IMR-90 (cell line): ENCODE results near the gene AFF2. TPM values are rescaled to one million over a fixed set of nuclear protein-coding genes. Genes with fewer than 3 reads are reported as not detected.

ENCODE experiments used
- ATAC-seq: fragments of 200-7000 bp; cut with Tn5 transposase; 2 replicates; pipeline ENCODE4 v1.9.1; 2020; ENCODE audit warnings: low read depth, mild to moderate bottlenecking, moderate library complexity
- BruUV-seq: library from RNA; stranded (reverse); fragments of 400-500 nt; replicated peaks from 2 replicates; lab custom pipeline; 2021; lab: Mats Ljungman, UMichigan
- CTCF ChIA-PET: fragments of 300-600 bp; formaldehyde crosslinking; extraction: SDS; loops from one replicate; lab custom pipeline; 2021; ENCODE audit warnings: antibody characterized with exemption; lab: Yijun Ruan, JAX
- POLR2A ChIA-PET: fragments of 300-600 bp; sonication (Branson Sonifier 250); formaldehyde crosslinking; loops from one replicate; lab custom pipeline; 2022; ENCODE audit warnings: antibody characterized with exemption; ENCODE audit not compliant: unreplicated experiment; lab: Charles Lee
- DNase-seq: peaks from one replicate; pipeline ENCODE4 v3.0.0; 2013
- H2AFZ ChIP-seq: replicated peaks from 2 replicates; pipeline ENCODE3; 2013; ENCODE audit warnings: low read length, mild to moderate bottlenecking; ENCODE audit not compliant: poor library complexity
- H2AK5ac ChIP-seq: 2 replicates; pipeline ENCODE4 v1.6.1; 2013; ENCODE audit warnings: low read depth, low read length, inconsistent platforms
- H2AK9ac ChIP-seq: replicated peaks from 2 replicates; pipeline ENCODE3; 2013; ENCODE audit warnings: mild to moderate bottlenecking, low read depth, low read length, moderate library complexity; ENCODE audit not compliant: poor library complexity
- H2BK120ac ChIP-seq: 2 replicates; pipeline ENCODE4 v1.6.1; 2013; ENCODE audit warnings: low read depth, low read length, inconsistent platforms
- H2BK15ac ChIP-seq: 3 replicates; pipeline ENCODE4 v1.6.1; 2013; ENCODE audit warnings: low read depth, low read length, inconsistent platforms
- H2BK20ac ChIP-seq: 2 replicates; pipeline ENCODE4 v1.6.1; 2013; ENCODE audit warnings: low read depth, mild to moderate bottlenecking, inconsistent platforms, low read length, moderate library complexity
- H2BK5ac ChIP-seq: 2 replicates; pipeline ENCODE4 v1.6.1; 2013; ENCODE audit warnings: mild to moderate bottlenecking, low read depth, low read length, inconsistent platforms; ENCODE audit not compliant: poor library complexity, severe bottlenecking
- H3K14ac ChIP-seq: replicated peaks from 2 replicates; pipeline ENCODE4 v1.6.1; 2013; ENCODE audit warnings: low read depth, low read length, inconsistent platforms
- H3K18ac ChIP-seq: 2 replicates; pipeline ENCODE4 v1.6.1; 2013; ENCODE audit warnings: low read depth, low read length, control low read depth
- H3K23ac ChIP-seq: 2 replicates; pipeline ENCODE4 v1.6.1; 2013; ENCODE audit warnings: low read depth, low read length, inconsistent platforms
- H3K27ac ChIP-seq: 2 replicates; pipeline ENCODE4 v1.5.1; 2013; ENCODE audit warnings: mild to moderate bottlenecking, control low read depth, low read length; ENCODE audit not compliant: insufficient read depth
- H3K27me3 ChIP-seq: 2 replicates; pipeline ENCODE4 v1.6.1; 2013; ENCODE audit warnings: low read length; ENCODE audit not compliant: control insufficient read depth, insufficient read depth
- H3K36me3 ChIP-seq: 2 replicates; pipeline ENCODE4 v1.6.1; 2013; ENCODE audit warnings: low read length, mixed read lengths; ENCODE audit not compliant: control insufficient read depth, insufficient read depth
- H3K4ac ChIP-seq: 2 replicates; pipeline ENCODE4 v1.6.1; 2013; ENCODE audit warnings: low read depth, low read length, inconsistent platforms
- H3K4me1 ChIP-seq: 2 replicates; pipeline ENCODE4 v1.6.1; 2013; ENCODE audit warnings: low read length, mixed read lengths; ENCODE audit not compliant: control insufficient read depth, insufficient read depth
- H3K4me2 ChIP-seq: 2 replicates; pipeline ENCODE4 v1.6.1; 2013; ENCODE audit warnings: low read depth, mild to moderate bottlenecking, control low read depth, low read length, moderate library complexity
- H3K4me3 ChIP-seq: 2 replicates; pipeline ENCODE4 v1.5.1; 2013; ENCODE audit warnings: low read depth, mild to moderate bottlenecking, control low read depth, low read length, moderate library complexity; ENCODE audit not compliant: insufficient read depth
- H3K56ac ChIP-seq: 2 replicates; pipeline ENCODE4 v1.6.1; 2013; ENCODE audit warnings: low read length, inconsistent platforms; ENCODE audit not compliant: insufficient read depth; ENCODE audit errors: extremely low read depth
- H3K79me1 ChIP-seq, 2 experiments: 2 replicates each; pipeline ENCODE4 v1.6.1; 2013; ENCODE audit warnings: low read length in 2 of 2, inconsistent platforms in 1 of 2, low read depth in 1 of 2
- H3K9ac ChIP-seq: 2 replicates; pipeline ENCODE4 v1.6.1; 2013; ENCODE audit warnings: low read depth, low read length, control low read depth
- H3K9me1 ChIP-seq: 2 replicates; pipeline ENCODE4 v1.6.1; 2013; ENCODE audit warnings: low read length, inconsistent platforms; ENCODE audit not compliant: insufficient read depth
- H3K9me3 ChIP-seq: 2 replicates; pipeline ENCODE4 v1.6.1; 2013; ENCODE audit warnings: low read length; ENCODE audit not compliant: control insufficient read depth, insufficient read depth
- H4K20me1 ChIP-seq: 2 replicates; pipeline ENCODE4 v1.6.1; 2013; ENCODE audit warnings: low read length, inconsistent platforms; ENCODE audit not compliant: insufficient read depth
- H4K5ac ChIP-seq: 2 replicates; pipeline ENCODE4 v1.6.1; 2013; ENCODE audit warnings: mild to moderate bottlenecking, low read depth, low read length, control low read depth
- H4K8ac ChIP-seq, 2 experiments: 2 replicates each; pipeline ENCODE4 v1.6.1; 2013; ENCODE audit warnings: low read depth in 2 of 2, low read length in 2 of 2, control low read depth in 1 of 2, inconsistent platforms in 1 of 2
- H4K91ac ChIP-seq: 2 replicates; pipeline ENCODE4 v1.6.1; 2013; ENCODE audit warnings: low read depth, low read length, inconsistent platforms; ENCODE audit not compliant: insufficient read depth
- CEBPB ChIP-seq: IDR thresholded peaks from 2 replicates; pipeline ENCODE4 v1.6.1; 2012; ENCODE audit warnings: low read depth, low read length, improper control_type of control experiment
- CHD1 ChIP-seq: IDR thresholded peaks from 2 replicates; pipeline ENCODE4 v1.6.1; 2012; ENCODE audit warnings: low read depth, low read length, improper control_type of control experiment
- CTCF ChIP-seq: conservative IDR thresholded peaks from 2 replicates; pipeline ENCODE4 v1.5.1; 2012; ENCODE audit warnings: mild to moderate bottlenecking, low read depth, low read length, improper control_type of control experiment
- NFE2L2 ChIP-seq: fragments of 150-350 bp; IDR thresholded peaks from 2 replicates; pipeline ENCODE4 v1.6.1; 2016; ENCODE audit warnings: low read depth, mild to moderate bottlenecking, low read length
- POLR2A ChIP-seq: IDR thresholded peaks from 2 replicates; pipeline ENCODE4 v1.6.1; 2012; ENCODE audit warnings: mild to moderate bottlenecking, low read depth, low read length
- RCOR1 ChIP-seq: IDR thresholded peaks from 2 replicates; pipeline ENCODE4 v1.6.1; 2012; ENCODE audit warnings: mild to moderate bottlenecking, low read length, improper control_type of control experiment; ENCODE audit not compliant: insufficient replicate concordance
- RFX5 ChIP-seq: IDR thresholded peaks from 2 replicates; pipeline ENCODE4 v1.8.0; 2012; ENCODE audit warnings: low read depth, mild to moderate bottlenecking, low read length, moderate library complexity
- SMC3 ChIP-seq: fragments of 150-350 bp; IDR thresholded peaks from 2 replicates; pipeline ENCODE4 v1.6.1; 2016; ENCODE audit warnings: low read depth, mild to moderate bottlenecking, antibody characterized with exemption, low read length, moderate library complexity
- WGBS, 2 experiments: methylation state at CpG; one replicate each; pipeline versions ENCODE4 v1.1.5 to v1.1.7; 2013; ENCODE audit warnings: missing lambda C conversion rate in 2 of 2; ENCODE audit not compliant: insufficient read length in 1 of 2; ENCODE audit errors: extremely low coverage in 2 of 2; 5-methylcytosine and 5-hydroxymethylcytosine counted together
- dilution Hi-C: fragments of 300-500 bp; cut with HindIII; formaldehyde crosslinking; loops from one replicate; pipeline ENCODE4 v1.14.3; 2018; ENCODE audit warnings: low sequenced_read_pairs; ENCODE audit not compliant: unreplicated experiment
- in situ Hi-C: fragments of 300-500 bp; cut with MboI; formaldehyde crosslinking; loops from 3 replicates; pipeline ENCODE4 v1.14.3; 2019; ENCODE audit warnings: low sequenced_read_pairs, inconsistent platforms, mixed read lengths
- intact Hi-C: fragments of 100-400 bp; cut with micrococcal nuclease; formaldehyde crosslinking; loops from 2 replicates; pipeline ENCODE4 v1.10.0; 2022
- polyA plus RNA-seq, 3 experiments: library from polyadenylated mRNA; depleted of rRNA; stranded (reverse); fragments of >200 nt; gene quantifications; 2 replicates each; pipeline ENCODE4 v1.2.3, GENCODE V29; 2012; ENCODE audit warnings: low replicate concordance in 1 of 3
- total RNA-seq: library from RNA; depleted of rRNA; stranded (reverse); fragments of >200 nt; gene quantifications from 2 replicates; pipeline ENCODE4 v1.2.3, GENCODE V29; 2012

AFF2 gene
- total and polyA plus RNA-seq, 2 of the 4 experiments (the other 2 are of a cell fraction): 0.15 to 0.72 TPM

DNA sequence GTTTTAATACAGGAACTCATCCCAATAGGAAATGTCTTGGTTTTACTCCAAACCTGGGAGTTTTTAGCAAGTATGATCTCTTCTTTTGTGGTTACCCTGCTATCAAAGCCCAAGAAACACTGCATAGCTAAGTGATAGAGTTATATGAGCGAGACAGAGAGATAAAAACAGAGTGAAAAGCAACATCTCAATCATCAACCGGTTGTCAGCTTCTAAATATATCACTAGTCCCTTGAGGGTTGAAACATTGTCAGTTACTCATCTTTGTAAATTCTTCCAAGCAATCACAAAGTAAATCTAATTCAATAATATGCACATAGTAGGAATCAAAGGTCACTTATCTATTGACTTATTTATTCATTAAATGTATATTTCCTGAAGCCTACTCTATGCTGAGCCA, 520.7 kb downstream of the AFF2 start:
- H3K23ac ChIP-seq: no peak overlapping the region
- H2AK5ac ChIP-seq: no peak overlapping the region
- H3K4ac ChIP-seq: no peak overlapping the region
- WGBS, 2 experiments: no CpG with 5 or more reads among the region's 2 CpGs
- H3K18ac ChIP-seq: no peak overlapping the region
- H3K9me3 ChIP-seq: peaks cover 3% of the 10 kb centered on the region; the same call in 1 of the 2 replicates
- intact Hi-C loops (no loop called here), in situ Hi-C loops (no loop called here), dilution Hi-C loops (no loop called here)
- no peak overlapping the region for H3K14ac ChIP-seq
- H3K36me3 ChIP-seq: no peaks in the 10 kb centered on the region
- H4K5ac ChIP-seq: no peak overlapping the region
- no peaks in the 10 kb centered on the region for H3K9me1 ChIP-seq
- no peak overlapping the region for H3K9ac ChIP-seq
- no peaks in the 10 kb centered on the region for H3K79me1 ChIP-seq
- H2BK120ac ChIP-seq: no peak overlapping the region
- H3K4me3 ChIP-seq: no peak overlapping the region
- H4K20me1 ChIP-seq: no peaks in the 10 kb centered on the region
- no peak for DNase-seq
- ChIA-PET POLR2A (no interaction called here), CTCF (no interaction called here)
- H3K4me2 ChIP-seq: no peak overlapping the region
- no peak overlapping the region for H2AFZ ChIP-seq
- no peak overlapping the region for H2BK20ac ChIP-seq
- no peak overlapping the region for H2BK5ac ChIP-seq
- no peaks in the 10 kb centered on the region for H3K27me3 ChIP-seq
- ATAC-seq: no peak
- H3K27ac ChIP-seq: no peak overlapping the region
- H4K8ac ChIP-seq: no peak overlapping the region
- no peak overlapping the region for H3K56ac ChIP-seq
- no TSS peak for BruUV-seq
- TF ChIP-seq RCOR1: no peak
- TF ChIP-seq SMC3: no peak
- no peak for TF ChIP-seq NFE2L2
- TF ChIP-seq CTCF: no peak
- no peak for TF ChIP-seq CHD1
- no peak for TF ChIP-seq POLR2A
- no peak for TF ChIP-seq CEBPB
- TF ChIP-seq RFX5: no peak
- H2BK15ac ChIP-seq: no peak overlapping the region
- H3K4me1 ChIP-seq: no peaks in the 10 kb centered on the region
- no peak overlapping the region for H4K91ac ChIP-seq
- H2AK9ac ChIP-seq: no peak overlapping the region
